ENCODE data around the gene TMEM121. TPM values are rescaled to one million over a fixed set of nuclear protein-coding genes. Genes with fewer than 3 reads are reported as not detected.

The TMEM121 gene
- total and polyA plus RNA-seq, 2 of the 4 experiments (the other 2 are of a cell fraction) = 2.7 to 6.3 TPM

- H3K36me3 ChIP-seq (ENCODE audit: control insufficient read depth, insufficient read depth, low read length) = no peaks in the 10 kb centered on the region
- 4% methylated on average over 8 of the region's 18 CpGs; no CpG with 5 or more reads in 1 of the 2 experiments for WGBS, 2 experiments (ENCODE audit: extremely low coverage in 2 of 2, insufficient read length in 1 of 2)
- 0 out of 2 replicates have a peak overlapping the region, but pooled peaks have one; percentile 46 for H4K91ac ChIP-seq (ENCODE audit: insufficient read depth, low read depth, low read length)
- ChIA-PET POLR2A (ENCODE audit: unreplicated experiment) (interaction anchor here (0.7 kb wide), 1 partner anchor 70 kb away, joined by 4 read pairs; no protein-coding TSS in a partner anchor), CTCF (interaction anchor here (0.9 to 2.2 kb wide), 3 partner anchors 8 to 103 kb away, joined by 3 to 32 read pairs (median 7); no protein-coding TSS in a partner anchor)
- H2BK15ac ChIP-seq (ENCODE audit: low read depth, low read length) = no peak overlapping the region; the same call in 2 of the 3 replicates
- H3K4me1 ChIP-seq (ENCODE audit: control insufficient read depth, insufficient read depth, low read length) = peaks cover 15% of the 10 kb centered on the region
- H3K4me3 ChIP-seq (ENCODE audit: insufficient read depth, low read depth, low read length) = no peak overlapping the region
- no TSS peak for BruUV-seq (replicated peaks)
- no peaks in the 10 kb centered on the region for H3K9me3 ChIP-seq (ENCODE audit: control insufficient read depth, insufficient read depth, low read length)
- no peak overlapping the region for H3K14ac ChIP-seq (replicated peaks; ENCODE audit: low read depth, low read length)
- peak overlapping the region; percentile 53 to 80; a peak in 2 of 4 replicates for H4K8ac ChIP-seq (ENCODE audit: low read depth in 2 of 2, low read length in 2 of 2)
- no peak overlapping the region for H2BK5ac ChIP-seq (ENCODE audit: low read depth, low read length, poor library complexity, severe bottlenecking)
- H3K9me1 ChIP-seq (ENCODE audit: insufficient read depth, low read length) = peaks cover 6% of the 10 kb centered on the region
- H3K4me2 ChIP-seq (ENCODE audit: low read depth, low read length) = peak overlapping the region; percentile 68
- no peak overlapping the region for H3K23ac ChIP-seq (ENCODE audit: low read depth, low read length)
- intact Hi-C loops (cut with micrococcal nuclease) = loop anchor here (1.0 to 2.0 kb wide), 2 partner anchors 8 to 47 kb away; no protein-coding TSS in a partner anchor
- no peaks in the 10 kb centered on the region; the same call in 1 of the 2 replicates for H4K20me1 ChIP-seq (ENCODE audit: insufficient read depth, low read length)
- H2BK120ac ChIP-seq (ENCODE audit: low read depth, low read length) = no peak overlapping the region
- ATAC-seq (ENCODE audit: low read depth) (peak; percentile 67), DNase-seq (peak; percentile 95)
- in situ Hi-C loops (cut with MboI; ENCODE audit: low sequenced_read_pairs) = no loop called here
- H3K27me3 ChIP-seq (ENCODE audit: control insufficient read depth, insufficient read depth, low read length) = peaks cover 17% of the 10 kb centered on the region; the same call in 1 of the 2 replicates
- peaks cover 0 to 6% of the 10 kb centered on the region in 2 experiments; a peak in 1 of 4 replicates for H3K79me1 ChIP-seq (ENCODE audit: low read depth in 1 of 2, low read length in 2 of 2)
- no peak overlapping the region for H4K5ac ChIP-seq (ENCODE audit: low read depth, low read length)
- no peak overlapping the region for H2BK20ac ChIP-seq (ENCODE audit: low read depth, low read length)
- 0 out of 2 replicates have a peak overlapping the region, but pooled peaks have one; percentile 13 for H3K27ac ChIP-seq (ENCODE audit: insufficient read depth, low read length)
- H2AFZ ChIP-seq (replicated peaks; ENCODE audit: low read length, poor library complexity) = peak overlapping the region; percentile 96
- H2AK9ac ChIP-seq (replicated peaks; ENCODE audit: low read depth, low read length, poor library complexity) = peak overlapping the region; percentile 89
- peak overlapping the region; percentile 69; the same call in 1 of the 2 replicates for H2AK5ac ChIP-seq (ENCODE audit: low read depth, low read length)
- H3K56ac ChIP-seq (ENCODE audit: extremely low read depth, insufficient read depth, low read length) = no peak overlapping the region
- dilution Hi-C loops (cut with HindIII; ENCODE audit: low sequenced_read_pairs, unreplicated experiment) = no loop called here
- H3K4ac ChIP-seq (ENCODE audit: low read depth, low read length) = peak overlapping the region; percentile 34; the same call in 1 of the 2 replicates
- no peak overlapping the region for H3K9ac ChIP-seq (ENCODE audit: low read depth, low read length)
- no peak overlapping the region for H3K18ac ChIP-seq (ENCODE audit: low read depth, low read length)
- TF ChIP-seq RFX5 (IDR thresholded peaks at IDR 0.05; ENCODE audit: low read depth, low read length) = no peak
- TF ChIP-seq SMC3 (IDR thresholded peaks at IDR 0.05; ENCODE audit: low read depth, low read length) = no peak
- TF ChIP-seq NFE2L2 (IDR thresholded peaks at IDR 0.05; ENCODE audit: low read depth, low read length) = no peak
- TF ChIP-seq MAFK (IDR thresholded peaks at IDR 0.05; ENCODE audit: low read depth, low read length) = no peak
- no peak for TF ChIP-seq RAD21 (IDR thresholded peaks at IDR 0.05; ENCODE audit: low read length)
- TF ChIP-seq CEBPB (IDR thresholded peaks at IDR 0.05; ENCODE audit: low read depth, low read length) = no peak
- TF ChIP-seq, protein P1, sequence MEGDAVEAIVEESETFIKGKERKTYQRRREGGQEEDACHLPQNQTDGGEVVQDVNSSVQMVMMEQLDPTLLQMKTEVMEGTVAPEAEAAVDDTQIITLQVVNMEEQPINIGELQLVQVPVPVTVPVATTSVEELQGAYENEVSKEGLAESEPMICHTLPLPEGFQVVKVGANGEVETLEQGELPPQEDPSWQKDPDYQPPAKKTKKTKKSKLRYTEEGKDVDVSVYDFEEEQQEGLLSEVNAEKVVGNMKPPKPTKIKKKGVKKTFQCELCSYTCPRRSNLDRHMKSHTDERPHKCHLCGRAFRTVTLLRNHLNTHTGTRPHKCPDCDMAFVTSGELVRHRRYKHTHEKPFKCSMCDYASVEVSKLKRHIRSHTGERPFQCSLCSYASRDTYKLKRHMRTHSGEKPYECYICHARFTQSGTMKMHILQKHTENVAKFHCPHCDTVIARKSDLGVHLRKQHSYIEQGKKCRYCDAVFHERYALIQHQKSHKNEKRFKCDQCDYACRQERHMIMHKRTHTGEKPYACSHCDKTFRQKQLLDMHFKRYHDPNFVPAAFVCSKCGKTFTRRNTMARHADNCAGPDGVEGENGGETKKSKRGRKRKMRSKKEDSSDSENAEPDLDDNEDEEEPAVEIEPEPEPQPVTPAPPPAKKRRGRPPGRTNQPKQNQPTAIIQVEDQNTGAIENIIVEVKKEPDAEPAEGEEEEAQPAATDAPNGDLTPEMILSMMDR (conservative IDR thresholded peaks at IDR 0.05; ENCODE audit: low read depth, low read length) = 0 out of 2 replicates have a peak, but pooled peaks have one; percentile 17
- 0 out of 2 replicates have a peak, but pooled peaks have one; percentile 33 for TF ChIP-seq MXI1 (IDR thresholded peaks at IDR 0.05; ENCODE audit: borderline replicate concordance, low read depth, low read length)
- TF ChIP-seq BHLHE40 (IDR thresholded peaks at IDR 0.05; ENCODE audit: low read depth, low read length) = peak; percentile 6; the same call in 1 of the 2 replicates
- TF ChIP-seq MAZ (IDR thresholded peaks at IDR 0.05; ENCODE audit: borderline replicate concordance, low read depth, low read length) = 0 out of 2 replicates have a peak, but pooled peaks have one; percentile 37
- 0 out of 2 replicates have a peak, but pooled peaks have one; percentile 18 for TF ChIP-seq FOS (IDR thresholded peaks at IDR 0.05; ENCODE audit: low read depth, low read length)
- no peak for TF ChIP-seq RCOR1 (IDR thresholded peaks at IDR 0.05; ENCODE audit: insufficient replicate concordance, low read length)
- TF ChIP-seq POLR2A (IDR thresholded peaks at IDR 0.05; ENCODE audit: low read depth, low read length) = no peak; the same call in 1 of the 2 replicates
- TF ChIP-seq ELK1 (IDR thresholded peaks at IDR 0.05; ENCODE audit: borderline replicate concordance, low read depth, low read length) = no peak
- no peak for TF ChIP-seq CHD1 (IDR thresholded peaks at IDR 0.05; ENCODE audit: low read depth, low read length)
Observed at GRCh38 chr14:105481886-105482457, 44.4 kb upstream of the TMEM121 start.

All from IMR-90 (cell line).